ENCODE results near the gene IRF5.

GRCh38 chr7:128940494-128941322, 3.0 kb downstream of the IRF5 start:
- TF ChIP-seq CTCF (IDR thresholded peaks at IDR 0.05) = no peak
- TF ChIP-seq POLR2A (IDR thresholded peaks at IDR 0.05; ENCODE audit: low read depth) = no peak
- no peak for TF ChIP-seq EP300 (IDR thresholded peaks at IDR 0.05)
